HL-60/S4 (cell line): ENCODE results near the gene FAM83G.

Experiments
- in situ Hi-C: fragments of 300-500 bp; cut with MboI; formaldehyde crosslinking; loops from 2 replicates; pipeline ENCODE4 v1.14.3; 2022; ENCODE audit warnings: low sequenced_read_pairs

FAM83G gene

GRCh38 chr17:18991531-18992315 lies 12.8 kb downstream of the FAM83G start:
- in situ Hi-C loops: no loop called here

- in situ Hi-C loops: no loop called here
Observed at GRCh38 chr17:18990331-18990730, 14.2 kb downstream of the FAM83G start.

GRCh38 chr17:18988546-18989173 lies 15.9 kb downstream of the FAM83G start:
- in situ Hi-C loops: no loop called here

- in situ Hi-C loops: no loop called here
Observed at GRCh38 chr17:18987862-18988545, 16.6 kb downstream of the FAM83G start.

GRCh38 chr17:18987230-18987610 lies 17.3 kb downstream of the FAM83G start:
- in situ Hi-C loops: no loop called here

GRCh38 chr17:18986541-18987229 lies 17.9 kb downstream of the FAM83G start:
- in situ Hi-C loops: no loop called here

GRCh38 chr17:18985475-18985874 lies 19.1 kb downstream of the FAM83G start:
- in situ Hi-C loops: no loop called here

GRCh38 chr17:18984273-18985114 lies 20.1 kb downstream of the FAM83G start:
- in situ Hi-C loops: no loop called here

- in situ Hi-C loops: no loop called here
Observed at GRCh38 chr17:18981642-18982424, 22.7 kb downstream of the FAM83G start.

GRCh38 chr17:18981335-18981641 lies 23.3 kb downstream of the FAM83G start:
- in situ Hi-C loops: no loop called here

- in situ Hi-C loops: no loop called here
Observed at GRCh38 chr17:18980682-18981334, 23.8 kb downstream of the FAM83G start.

GRCh38 chr17:18978655-18979054 lies 25.9 kb downstream of the FAM83G start:
- in situ Hi-C loops: no loop called here

GRCh38 chr17:18978050-18978449 lies 26.5 kb downstream of the FAM83G start:
- in situ Hi-C loops: no loop called here

GRCh38 chr17:18977646-18978045 lies 26.9 kb downstream of the FAM83G start:
- in situ Hi-C loops: no loop called here

GRCh38 chr17:18977021-18977420 lies 27.5 kb downstream of the FAM83G start:
- in situ Hi-C loops: no loop called here

- in situ Hi-C loops: no loop called here
Observed at GRCh38 chr17:18976201-18976600, 28.4 kb downstream of the FAM83G start.

GRCh38 chr17:18975597-18975996 lies 29.0 kb downstream of the FAM83G start:
- in situ Hi-C loops: no loop called here

GRCh38 chr17:18974407-18975149 lies 30.0 kb downstream of the FAM83G start:
- in situ Hi-C loops: no loop called here

- in situ Hi-C loops: no loop called here
Observed at GRCh38 chr17:18971801-18972200, 32.8 kb downstream of the FAM83G start.
